Embryonic facial prominence (tissue), 1 donor: Measurements from ENCODE around the gene NRP1.
"Not testable (repeated sequence)": the region's sequence is repeated elsewhere in the genome, so short reads cannot be mapped to it uniquely, and the experiment has no call there.

ENCODE experiments used
- DNase-seq: peaks from one replicate; pipeline ENCODE4 v3.0.0-alpha.2; 2016; ENCODE audit errors: extremely low spot score

NRP1 gene

DNA sequence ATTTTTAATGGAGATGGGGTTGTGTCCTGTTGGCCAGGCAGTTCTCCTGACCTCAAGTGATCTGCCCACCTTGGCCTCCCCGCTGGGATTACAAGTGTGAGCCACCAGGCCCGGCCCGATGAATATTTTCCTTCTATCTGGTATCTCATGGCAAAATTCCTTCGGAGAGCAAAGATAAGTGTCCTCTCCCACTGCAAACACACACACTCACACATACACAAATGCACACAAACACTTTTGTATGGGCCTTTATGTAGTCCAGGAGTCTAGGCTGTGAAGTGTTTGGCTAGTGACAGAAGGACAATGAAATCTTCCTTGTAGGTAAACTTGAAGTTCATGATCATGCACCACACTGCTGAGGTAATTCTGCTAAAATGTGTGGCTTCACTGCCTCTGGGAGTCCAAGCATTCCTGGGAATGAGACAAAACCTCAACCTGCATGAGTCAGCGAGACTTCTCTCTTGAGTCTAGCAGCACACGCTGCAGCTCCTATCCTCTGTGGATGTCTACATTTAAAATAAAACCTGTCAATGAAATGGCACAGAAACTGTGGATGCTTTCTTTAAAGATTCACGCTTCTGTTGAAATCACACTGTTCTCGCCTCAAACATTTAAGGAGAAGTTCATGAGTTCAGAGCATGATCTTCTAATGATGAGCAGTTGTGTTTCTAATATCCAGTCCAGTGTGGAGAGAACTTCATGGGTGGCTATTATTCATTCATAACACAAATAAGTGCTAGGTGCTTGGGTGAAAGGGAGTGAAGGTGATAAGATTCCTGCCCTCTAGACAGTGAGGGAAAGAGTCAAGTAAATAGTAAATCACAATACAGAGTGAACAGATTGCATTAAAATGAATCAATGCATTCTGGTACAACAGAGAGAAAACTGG is 96.5 kb downstream of the NRP1 start:
- no peak for DNase-seq

- DNase-seq: no peak
Measured at GRCh38 chr10:33236916-33237315, 97.6 kb downstream of the NRP1 start.

DNA sequence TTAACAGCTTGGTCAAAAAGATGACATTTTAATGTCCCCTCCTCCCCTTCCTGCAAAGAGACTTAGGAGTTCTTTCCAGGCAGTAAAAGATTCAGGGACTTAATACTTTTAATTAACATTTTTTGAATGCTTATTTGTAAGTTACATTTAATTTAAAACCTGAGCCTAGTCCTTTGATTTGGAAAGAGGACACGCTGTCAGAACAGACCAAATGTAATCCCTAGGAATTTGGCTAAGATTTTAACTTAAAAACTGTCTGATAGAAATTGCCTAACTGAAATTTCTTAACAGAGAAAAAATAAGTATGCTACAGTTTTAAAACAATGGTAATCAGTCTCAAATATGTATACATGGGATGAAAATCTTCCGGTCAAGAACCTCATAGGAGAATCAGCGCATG is 98.5 kb downstream of the NRP1 start:
- no peak for DNase-seq

- no peak for DNase-seq
Measured at GRCh38 chr10:33235251-33235884, 99.1 kb downstream of the NRP1 start.

DNA sequence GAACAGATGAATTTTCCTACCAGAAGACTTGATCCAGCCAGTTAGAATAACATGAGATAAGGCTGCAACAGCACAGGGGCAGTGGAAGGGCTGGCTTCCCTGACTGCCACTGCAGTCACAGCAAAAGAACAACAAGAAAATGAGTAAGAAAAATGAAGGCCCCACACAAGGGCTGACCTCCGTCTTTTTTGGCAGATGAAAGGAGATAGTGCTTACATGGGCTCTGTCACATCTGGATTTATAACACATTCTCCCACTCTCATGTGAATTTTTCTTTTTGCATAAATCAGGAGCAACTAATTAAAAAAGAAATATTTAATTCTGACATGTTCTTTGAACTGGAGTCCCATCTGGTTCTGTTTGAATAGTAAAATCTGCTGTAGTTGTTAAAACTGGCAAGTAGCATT is 99.6 kb downstream of the NRP1 start:
- no peak for DNase-seq

DNA sequence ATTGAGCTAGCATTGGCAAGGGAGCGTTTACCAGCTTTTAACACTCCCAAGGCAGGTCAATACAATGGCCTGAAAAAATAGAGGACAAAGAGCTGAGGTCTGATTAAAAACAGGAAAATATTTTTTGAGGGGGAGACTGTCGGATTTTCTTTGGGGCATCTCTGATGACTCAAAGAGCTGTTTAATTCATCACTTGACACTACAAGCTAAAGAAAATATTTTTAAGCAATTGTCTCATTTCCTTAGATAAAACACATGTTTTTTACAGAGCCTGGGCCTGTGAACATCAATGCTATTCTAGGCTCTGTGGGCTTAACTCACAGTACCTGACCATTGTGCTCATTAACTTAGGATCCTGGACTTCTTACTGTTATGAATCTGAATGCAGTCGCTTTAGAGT is 100.8 kb downstream of the NRP1 start:
- no peak for DNase-seq

GRCh38 chr10:33233221-33233620 is 101.2 kb downstream of the NRP1 start:
- DNase-seq: no peak

DNA sequence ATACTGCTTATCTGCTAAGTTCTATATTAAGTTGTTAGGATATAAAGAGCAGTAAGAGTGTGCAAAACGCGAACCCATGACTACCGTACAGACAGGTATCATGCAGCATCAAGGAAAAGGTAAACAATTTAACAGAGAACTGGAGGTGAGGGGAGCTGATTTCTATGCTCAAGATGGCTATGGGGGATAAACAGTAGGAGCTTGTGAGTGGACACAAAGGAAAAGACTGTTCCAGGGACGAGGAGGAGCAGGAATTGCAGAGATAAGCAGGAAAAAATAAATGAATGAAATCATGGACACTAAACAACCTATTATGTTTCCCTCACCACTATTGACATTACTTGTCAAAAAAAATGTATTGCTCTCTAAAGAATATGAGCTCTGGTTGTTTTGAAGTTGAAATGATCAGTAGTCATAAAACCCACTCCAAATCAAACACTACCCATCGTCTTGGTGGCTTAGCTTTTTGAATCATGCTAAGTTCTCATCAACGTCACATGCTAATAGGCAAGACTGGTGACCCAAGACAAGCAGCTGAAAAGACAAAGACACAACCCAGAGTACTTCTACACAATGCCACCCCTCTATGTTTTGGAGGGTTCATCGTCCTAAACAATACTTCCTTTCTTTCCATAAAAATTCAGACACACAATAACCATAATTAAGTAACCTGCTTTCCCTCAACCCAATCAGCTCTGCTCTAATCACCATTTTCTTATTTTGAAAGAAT is 102.7 kb downstream of the NRP1 start:
- no peak for DNase-seq

DNA sequence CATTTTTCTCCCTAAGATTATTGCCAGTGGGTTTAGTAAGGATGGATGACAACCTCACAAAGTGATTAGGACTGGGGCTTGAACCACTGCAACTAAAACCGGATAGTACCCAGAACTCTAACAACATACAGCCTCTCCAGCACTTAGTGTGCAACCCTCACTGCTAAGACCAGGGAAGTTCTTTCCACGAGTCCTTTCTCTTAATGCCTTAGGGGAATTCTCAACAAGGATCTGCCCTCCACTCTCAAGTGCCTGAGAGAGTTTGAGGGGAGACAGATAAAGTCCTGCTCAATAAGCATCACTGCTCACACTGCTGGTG is 104.6 kb downstream of the NRP1 start:
- DNase-seq: no peak

GRCh38 chr10:33229252-33229948 is 105.1 kb downstream of the NRP1 start:
- no peak for DNase-seq

GRCh38 chr10:33228426-33228825 is 106.0 kb downstream of the NRP1 start:
- DNase-seq: no peak

DNA sequence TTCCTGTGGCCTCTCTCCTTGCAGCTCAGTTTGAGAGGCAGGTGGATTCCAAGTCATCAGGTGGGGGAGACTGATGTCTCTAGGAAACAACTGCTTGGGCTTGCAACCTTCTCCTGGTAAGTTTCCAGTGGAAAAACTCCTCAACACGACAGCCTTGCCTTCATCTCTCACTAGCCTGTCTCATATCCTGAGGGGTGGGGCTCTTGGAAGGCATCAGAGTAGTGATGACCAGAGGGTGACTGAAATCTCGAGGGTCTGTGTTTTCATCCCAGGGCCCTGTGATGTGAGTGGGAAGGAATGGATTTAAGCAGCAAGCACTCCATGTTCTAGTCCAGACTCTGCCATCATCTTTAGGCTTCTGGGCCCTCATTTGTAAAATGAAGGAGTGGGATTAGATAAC is 107.0 kb downstream of the NRP1 start:
- DNase-seq: no peak

GRCh38 chr10:33224251-33224965 is 110.1 kb downstream of the NRP1 start:
- DNase-seq: no peak

- DNase-seq: no peak
Measured at GRCh38 chr10:33223326-33224000, 111.0 kb downstream of the NRP1 start.

DNA sequence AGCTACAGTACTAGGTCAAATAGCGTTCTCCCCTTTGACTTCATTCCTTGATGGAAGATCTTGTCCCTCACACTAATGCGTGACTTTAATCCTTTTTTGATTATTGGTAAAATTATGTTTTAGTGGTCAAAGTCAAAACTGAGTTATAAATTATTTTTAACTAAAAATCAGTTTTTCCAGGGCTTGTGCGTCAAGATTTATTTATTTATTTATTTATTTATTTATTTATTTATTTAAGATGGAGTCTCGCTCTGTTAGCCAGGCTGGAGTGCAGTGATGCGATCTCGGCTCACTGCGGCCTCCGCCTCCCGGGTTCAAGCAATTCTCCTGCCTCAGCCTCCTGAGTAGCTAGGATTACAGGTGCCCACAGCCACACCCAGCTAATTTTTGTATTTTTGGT is 112.2 kb downstream of the NRP1 start:
- not testable (repeated sequence) for DNase-seq

DNA sequence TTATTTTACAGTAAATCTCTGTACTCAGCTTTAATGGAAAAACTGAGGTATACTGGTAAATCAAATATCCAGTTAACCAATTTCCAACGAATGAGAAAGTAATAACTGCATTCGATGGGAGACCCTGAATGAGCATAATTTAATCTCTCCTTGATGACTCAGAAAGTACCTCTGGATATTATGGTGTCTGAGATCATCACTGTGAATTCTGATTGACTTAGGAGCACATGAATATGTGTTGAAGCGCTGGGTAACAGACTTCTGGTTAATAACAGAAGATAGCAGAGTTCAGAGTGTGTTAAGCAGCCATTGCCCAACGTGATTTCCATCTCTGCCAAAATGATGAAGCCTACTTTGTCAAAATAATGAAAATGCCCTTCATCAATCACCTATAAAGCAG is 116.6 kb downstream of the NRP1 start:
- no peak for DNase-seq

- DNase-seq: no peak
Measured at GRCh38 chr10:33216661-33217427, 117.6 kb downstream of the NRP1 start.

DNA sequence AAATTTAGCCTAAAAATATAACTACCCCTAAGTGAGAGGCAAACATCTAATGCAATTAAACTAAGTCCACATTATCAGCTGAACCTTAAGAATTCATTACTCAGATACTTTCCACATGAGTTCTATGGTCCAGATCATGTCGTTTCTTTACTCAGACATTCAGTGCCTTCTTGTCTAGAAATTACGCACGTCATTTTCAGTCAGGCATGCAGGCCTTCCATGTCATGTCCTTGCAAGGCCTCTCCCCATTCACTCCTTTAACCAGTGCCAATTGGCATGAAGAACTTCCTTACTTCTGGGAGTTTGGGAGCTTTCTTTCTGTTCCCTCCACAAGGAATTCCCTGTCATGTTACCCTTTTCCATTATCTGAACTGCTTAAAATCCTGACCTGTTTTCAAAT is 118.8 kb downstream of the NRP1 start:
- DNase-seq: no peak

DNA sequence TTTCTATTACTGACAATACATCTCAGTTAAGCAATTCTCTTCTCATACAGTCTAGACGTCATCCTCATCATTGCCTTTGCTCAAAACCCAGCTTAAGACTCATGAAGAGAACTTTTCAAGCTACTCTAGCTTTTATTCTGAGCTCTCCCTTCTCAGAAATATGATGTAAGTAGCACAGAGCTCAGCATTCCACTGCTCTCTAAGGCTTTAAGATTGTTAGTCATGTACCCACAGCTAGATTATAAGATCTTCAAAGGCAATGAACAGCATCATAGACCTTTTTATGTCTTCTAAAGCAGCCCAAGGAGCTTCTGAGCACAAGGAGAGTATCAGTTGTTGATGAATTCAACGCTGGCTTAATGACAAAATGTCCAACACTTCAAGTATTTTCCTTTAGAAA is 119.3 kb downstream of the NRP1 start:
- no peak for DNase-seq

GRCh38 chr10:33214174-33214573 is 120.3 kb downstream of the NRP1 start:
- DNase-seq: no peak
